GM18951 (cell line): ENCODE data around the gene SH2D3C.

Experiments used
- POLR2A ChIP-seq: IDR thresholded peaks from 4 replicates; pipeline ENCODE4 v1.6.1; 2011; ENCODE audit warnings: mild to moderate bottlenecking; ENCODE audit not compliant: insufficient read length, insufficient read depth; ENCODE audit errors: extremely low read depth
- in situ Hi-C: fragments of 300-500 bp; cut with MboI; formaldehyde crosslinking; loops from one replicate; pipeline ENCODE4 v1.12.0; 2022; ENCODE audit warnings: low sequenced_read_pairs, mixed read lengths, inconsistent platforms; ENCODE audit not compliant: unreplicated experiment

SH2D3C gene

GRCh38 chr9:127705577-127706379 is 72.7 kb downstream of the SH2D3C start:
- TF ChIP-seq POLR2A = no peak
- in situ Hi-C loops = no loop called here

GRCh38 chr9:127703289-127703946 is 75.0 kb downstream of the SH2D3C start:
- in situ Hi-C loops = no loop called here

GRCh38 chr9:127700594-127701255 is 77.7 kb downstream of the SH2D3C start:
- in situ Hi-C loops = no loop called here
- TF ChIP-seq POLR2A = no peak

More at GRCh38 chr9:127703289-127703946, 75.0 kb downstream of the SH2D3C start:
- TF ChIP-seq POLR2A = no peak

GRCh38 chr9:127700140-127700539 is 78.3 kb downstream of the SH2D3C start:
- no peak for TF ChIP-seq POLR2A
- in situ Hi-C loops = no loop called here

- peak; percentile 33 for TF ChIP-seq POLR2A
- in situ Hi-C loops = no loop called here
Measured at GRCh38 chr9:127698985-127699670, 79.3 kb downstream of the SH2D3C start.

GRCh38 chr9:127698386-127698785 is 80.1 kb downstream of the SH2D3C start:
- in situ Hi-C loops = no loop called here
- TF ChIP-seq POLR2A = no peak

- in situ Hi-C loops = no loop called here
- TF ChIP-seq POLR2A = no peak
Measured at GRCh38 chr9:127697575-127697974, 80.9 kb downstream of the SH2D3C start.

GRCh38 chr9:127694890-127695720 is 83.4 kb downstream of the SH2D3C start:
- TF ChIP-seq POLR2A = no peak
- in situ Hi-C loops = no loop called here

GRCh38 chr9:127693697-127694096 is 84.8 kb downstream of the SH2D3C start:
- no peak for TF ChIP-seq POLR2A
- in situ Hi-C loops = no loop called here

GRCh38 chr9:127693143-127693542 is 85.3 kb downstream of the SH2D3C start:
- TF ChIP-seq POLR2A = no peak
- in situ Hi-C loops = no loop called here

- TF ChIP-seq POLR2A = no peak
- in situ Hi-C loops = no loop called here
Measured at GRCh38 chr9:127692071-127692470, 86.4 kb downstream of the SH2D3C start.

- TF ChIP-seq POLR2A = no peak
- in situ Hi-C loops = no loop called here
Measured at GRCh38 chr9:127690735-127691134, 87.7 kb downstream of the SH2D3C start.
